ENCODE measurements around the gene G3BP2.

The G3BP2 gene

DNA sequence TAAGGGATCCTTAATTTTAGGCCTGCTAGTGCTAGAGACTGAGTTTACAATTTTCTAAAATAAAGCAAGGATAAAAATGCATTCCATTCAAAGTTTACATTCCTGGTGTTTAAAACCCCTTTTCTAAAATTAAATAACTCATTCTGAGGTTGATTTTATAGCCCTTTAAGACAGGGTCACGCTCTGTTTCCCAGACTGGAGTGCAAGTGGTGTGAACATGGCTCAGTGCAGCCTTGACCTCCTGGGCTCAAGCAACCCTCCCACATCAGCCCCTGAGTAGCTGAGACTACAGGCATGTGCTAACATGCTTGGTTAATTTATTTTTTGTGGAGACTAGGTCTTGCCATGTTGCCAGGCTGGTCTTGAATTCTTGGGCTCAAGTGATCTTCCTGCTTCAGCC lies 36.0 kb downstream of the G3BP2 start:
- no peaks in the 10 kb centered on the region for H3K4me1 Mint-ChIP-seq
- H3K9me3 Mint-ChIP-seq: no peaks in the 10 kb centered on the region
- H3K4me3 Mint-ChIP-seq: no peak overlapping the region
- ATAC-seq: no peak
- DNase-seq (ENCODE audit: low spot score in 2 of 2): no peak
- peaks cover 39% of the 10 kb centered on the region for H3K36me3 Mint-ChIP-seq
- peak overlapping the region; percentile 49 for H3K27ac Mint-ChIP-seq

DNA sequence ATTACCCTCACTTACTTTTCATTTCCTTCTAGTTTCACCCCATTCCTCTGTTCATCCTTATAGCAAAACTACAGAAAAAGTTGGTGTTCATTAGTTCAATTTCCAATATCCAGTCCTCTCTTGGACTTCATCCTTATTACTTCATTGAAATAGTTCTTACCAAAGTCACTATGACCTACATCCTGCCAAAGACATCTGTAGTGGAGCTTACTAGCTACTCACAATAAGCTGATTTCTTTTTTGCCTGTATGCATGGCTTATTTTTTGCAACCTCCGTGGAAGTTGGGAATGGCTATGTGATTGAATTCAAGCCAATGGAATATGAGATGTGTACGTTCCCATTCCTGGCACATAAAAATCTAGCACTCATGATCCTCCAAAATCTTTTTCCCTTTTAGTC lies 38.3 kb downstream of the G3BP2 start:
- ATAC-seq (no peak), DNase-seq (ENCODE audit: low spot score in 2 of 2) (no peak)
- H3K4me1 Mint-ChIP-seq: peaks cover 8% of the 10 kb centered on the region
- H3K9me3 Mint-ChIP-seq: no peaks in the 10 kb centered on the region
- peaks cover 16% of the 10 kb centered on the region for H3K36me3 Mint-ChIP-seq
- H3K4me3 Mint-ChIP-seq: no peak overlapping the region
- H3K27ac Mint-ChIP-seq: no peak overlapping the region

DNA sequence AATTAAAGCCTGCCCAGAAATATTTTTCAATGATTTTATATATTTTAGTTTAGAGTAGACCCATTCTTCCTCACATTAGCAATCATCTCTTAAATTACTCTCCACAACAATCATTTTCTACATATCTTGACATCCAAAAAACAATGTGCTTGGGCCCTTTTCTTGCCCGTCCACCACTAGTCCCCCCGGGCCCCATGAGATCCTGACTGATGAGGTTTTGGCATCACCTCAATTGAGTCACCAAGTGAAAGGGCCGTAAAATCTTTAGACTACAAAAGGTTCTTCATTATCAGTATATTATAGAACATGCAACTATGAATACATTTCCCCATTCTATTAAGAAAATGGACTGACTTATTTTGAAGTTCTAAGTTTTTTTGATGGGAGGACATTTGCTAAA lies 38.9 kb downstream of the G3BP2 start:
- Mint-ChIP-seq H3K36me3 (peaks cover 12% of the 10 kb centered on the region), H3K4me1 (peaks cover 8% of the 10 kb centered on the region), H3K27ac (no peak overlapping the region), H3K9me3 (no peaks in the 10 kb centered on the region), H3K4me3 (no peak overlapping the region)
- DNase-seq (ENCODE audit: low spot score in 2 of 2) (no peak), ATAC-seq (no peak)

DNA sequence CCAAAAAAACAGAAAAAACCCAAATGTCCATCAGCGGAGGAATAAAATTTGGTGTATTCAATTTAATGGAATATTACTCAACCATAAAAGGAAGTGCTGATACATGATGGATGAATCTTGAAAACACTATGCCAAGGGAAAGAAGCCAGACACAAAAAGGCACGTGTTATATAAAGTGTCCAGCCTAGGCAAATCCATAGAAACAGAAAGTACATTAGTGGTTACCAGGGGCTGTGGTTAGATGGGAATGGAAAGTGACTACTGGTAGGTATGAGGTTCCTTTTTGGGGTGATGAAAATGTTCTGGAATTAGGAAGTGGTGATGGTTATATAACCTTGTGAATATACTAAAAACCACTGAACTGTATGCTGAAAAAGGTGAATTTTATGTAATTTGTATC lies 39.4 kb downstream of the G3BP2 start:
- H3K4me3 Mint-ChIP-seq: no peak overlapping the region
- no peak overlapping the region for H3K27ac Mint-ChIP-seq
- no peaks in the 10 kb centered on the region for H3K9me3 Mint-ChIP-seq
- H3K4me1 Mint-ChIP-seq: peaks cover 8% of the 10 kb centered on the region
- ATAC-seq: no peak
- DNase-seq (ENCODE audit: low spot score in 2 of 2): no peak
- peaks cover 9% of the 10 kb centered on the region for H3K36me3 Mint-ChIP-seq

DNA sequence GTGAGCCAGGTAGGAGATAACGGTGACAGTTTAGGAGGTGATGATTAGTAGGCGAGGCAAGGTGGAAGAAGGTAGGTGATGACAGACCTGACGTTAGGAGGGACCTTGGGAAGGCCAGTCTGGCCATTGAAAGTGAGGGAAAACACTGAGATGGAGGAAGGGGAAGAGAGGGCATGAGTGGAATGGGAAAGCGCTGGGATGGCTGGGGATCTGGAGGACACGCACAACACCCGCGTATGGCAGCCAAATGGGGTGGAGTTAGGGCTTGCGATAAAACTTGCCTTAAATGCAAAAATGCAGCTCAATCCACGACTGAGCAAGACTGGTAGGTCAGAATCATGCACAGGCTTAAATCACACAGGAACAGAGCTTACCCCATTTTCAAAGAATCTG lies 42.3 kb downstream of the G3BP2 start:
- no peak for DNase-seq (ENCODE audit: low spot score in 2 of 2)
- H3K27ac Mint-ChIP-seq: peak overlapping the region; percentile 84
- peak overlapping the region; percentile 83 for H3K4me3 Mint-ChIP-seq
- no peak for ATAC-seq
- peaks cover 8% of the 10 kb centered on the region for H3K4me1 Mint-ChIP-seq
- H3K9me3 Mint-ChIP-seq: no peaks in the 10 kb centered on the region
- no peaks in the 10 kb centered on the region for H3K36me3 Mint-ChIP-seq

DNA sequence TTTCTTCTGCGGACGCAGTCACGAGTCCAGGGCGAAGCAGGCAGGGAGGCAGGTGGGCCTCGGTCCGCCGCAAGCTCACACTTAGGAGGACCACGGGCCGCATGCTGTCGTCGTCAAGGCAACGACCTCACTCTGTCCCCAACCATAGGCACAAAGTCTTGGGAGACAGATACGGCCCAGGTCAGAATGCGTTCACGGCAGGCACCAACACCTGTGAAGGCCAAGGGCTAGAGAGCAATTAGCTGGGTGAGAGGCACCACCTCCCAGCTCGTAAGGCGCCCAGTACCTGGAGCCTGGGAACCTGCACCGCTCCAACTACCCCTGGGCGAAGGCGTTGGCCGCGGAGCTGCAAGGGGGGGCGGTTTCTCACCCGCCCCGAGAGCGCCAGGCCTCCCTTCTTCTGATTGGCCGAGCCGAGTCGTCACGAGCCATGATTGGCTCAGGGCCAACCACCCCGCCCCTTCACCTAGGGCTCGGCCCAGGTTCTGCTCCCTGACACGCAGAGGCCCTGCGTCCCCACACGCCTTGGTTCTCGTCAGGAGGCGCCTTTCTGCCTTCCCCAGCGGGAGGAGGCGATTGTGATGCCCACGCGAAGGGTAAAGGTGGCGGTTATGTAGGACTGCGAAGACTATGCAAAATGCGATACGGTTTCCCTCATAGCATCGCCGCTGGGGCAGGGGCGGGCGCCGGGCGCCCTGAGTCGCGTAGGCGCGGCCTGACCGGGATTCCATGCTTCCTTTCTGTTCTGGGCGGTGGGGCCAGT lies 42.9 kb downstream of the G3BP2 start, which contains the start of gene CDKL2:
Gene CDKL2, minus strand, starts transcription at position 355 of the 763 bp plus-strand sequence. CDS start 4,540 bp downstream, outside the sequence.
- peak within 1 kb of the TSS; percentile 84 for H3K27ac Mint-ChIP-seq
- H3K36me3 Mint-ChIP-seq: no peaks in the 10 kb centered on the region
- H3K4me1 Mint-ChIP-seq: peaks cover 8% of the 10 kb centered on the region
- DNase-seq (ENCODE audit: low spot score in 2 of 2): peak; percentile 83 to 94
- H3K4me3 Mint-ChIP-seq: peak within 1 kb of the TSS; percentile 83
- no peaks in the 10 kb centered on the region for H3K9me3 Mint-ChIP-seq
- peak; percentile 99 for ATAC-seq

DNA sequence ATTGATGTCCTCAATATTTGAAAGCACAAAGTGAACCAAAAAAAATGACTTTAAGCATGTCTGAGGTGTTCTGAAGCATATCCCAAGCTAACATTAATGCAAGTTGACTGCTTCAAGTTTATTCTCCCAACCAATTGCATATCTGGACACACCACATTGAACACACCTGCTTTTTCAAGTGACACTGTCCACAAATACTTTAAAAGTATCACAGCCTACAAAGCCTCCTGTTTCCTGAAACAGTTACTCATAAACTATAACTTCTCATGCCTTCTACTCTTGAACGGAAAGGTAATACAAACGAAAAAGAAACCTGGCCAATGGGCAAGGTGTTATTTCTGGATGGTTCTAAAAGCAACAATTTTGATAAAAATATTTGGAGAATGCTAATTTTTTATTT lies 44.0 kb downstream of the G3BP2 start:
- H3K36me3 Mint-ChIP-seq: no peaks in the 10 kb centered on the region
- H3K4me3 Mint-ChIP-seq: peak overlapping the region; percentile 83
- ATAC-seq (no peak), DNase-seq (ENCODE audit: low spot score in 2 of 2) (no peak)
- peaks cover 8% of the 10 kb centered on the region for H3K4me1 Mint-ChIP-seq
- H3K27ac Mint-ChIP-seq: no peak overlapping the region
- H3K9me3 Mint-ChIP-seq: no peaks in the 10 kb centered on the region

DNA sequence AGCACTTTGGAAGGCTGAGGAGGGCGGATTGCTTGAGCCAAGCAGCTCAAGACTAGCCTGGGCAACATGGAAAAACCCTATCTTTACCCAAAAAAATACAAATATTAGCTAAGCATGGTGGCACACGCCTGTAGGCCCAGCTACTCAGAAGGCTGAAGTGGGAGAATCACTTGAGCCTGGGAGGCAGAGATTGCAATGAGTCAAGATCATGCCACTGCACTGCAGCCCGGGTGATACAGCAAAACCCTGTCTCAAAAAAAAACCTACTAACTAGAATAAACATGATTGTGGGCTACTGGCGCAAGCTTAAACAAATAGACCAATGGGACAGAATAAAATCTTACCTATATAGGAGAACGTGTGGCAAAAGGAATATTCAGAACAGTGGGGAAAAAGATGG lies 50.2 kb downstream of the G3BP2 start:
- Mint-ChIP-seq H3K9me3 (no peaks in the 10 kb centered on the region), H3K4me1 (no peaks in the 10 kb centered on the region), H3K4me3 (no peak overlapping the region), H3K27ac (no peak overlapping the region), H3K36me3 (no peaks in the 10 kb centered on the region)
- ATAC-seq: no peak
- no peak for DNase-seq (ENCODE audit: low spot score in 2 of 2)

DNA sequence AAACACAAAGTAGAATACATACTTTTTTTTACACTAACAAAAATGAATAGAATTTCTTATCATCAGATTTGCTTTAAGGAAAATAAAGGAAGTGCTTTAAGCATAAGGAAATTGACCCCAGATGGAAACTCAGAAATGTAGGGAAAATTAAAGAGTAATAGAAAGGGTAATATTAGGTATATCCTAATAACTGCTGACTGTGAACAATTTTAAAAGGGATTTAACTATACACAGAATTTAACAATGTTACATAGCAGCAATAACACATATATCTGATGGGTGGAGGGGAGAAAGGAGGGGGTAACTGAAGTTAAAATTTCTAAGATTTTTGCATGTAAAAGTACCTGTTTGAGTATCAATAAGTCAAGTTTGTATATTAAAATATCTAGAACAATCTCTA lies 51.5 kb downstream of the G3BP2 start:
- no peaks in the 10 kb centered on the region for H3K36me3 Mint-ChIP-seq
- no peaks in the 10 kb centered on the region for H3K9me3 Mint-ChIP-seq
- DNase-seq (ENCODE audit: low spot score in 2 of 2) (no peak), ATAC-seq (no peak)
- H3K4me1 Mint-ChIP-seq: no peaks in the 10 kb centered on the region
- H3K4me3 Mint-ChIP-seq: no peak overlapping the region
- no peak overlapping the region for H3K27ac Mint-ChIP-seq

DNA sequence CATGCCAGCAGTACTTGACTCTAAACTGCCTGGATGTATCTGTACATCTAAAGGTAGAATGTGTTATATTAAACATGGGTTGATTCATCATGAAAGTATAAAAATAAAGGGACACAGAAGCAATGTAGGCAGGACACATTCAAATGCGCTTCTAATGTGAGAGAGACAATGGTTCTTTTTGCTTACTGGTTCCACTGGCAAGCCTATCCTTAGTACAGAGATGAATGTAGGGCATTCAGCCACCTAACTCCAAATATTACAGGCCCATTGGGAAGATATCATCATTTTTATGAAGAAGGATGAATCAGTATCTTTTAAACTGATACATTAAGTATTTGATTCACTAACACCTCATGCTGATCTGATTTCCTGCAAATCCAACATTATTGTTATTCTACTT lies 60.9 kb downstream of the G3BP2 start:
- no peak for DNase-seq (ENCODE audit: low spot score in 2 of 2)
- H3K4me1 Mint-ChIP-seq: no peaks in the 10 kb centered on the region
- H3K9me3 Mint-ChIP-seq: no peaks in the 10 kb centered on the region
- no peak for ATAC-seq
- H3K36me3 Mint-ChIP-seq: no peaks in the 10 kb centered on the region
- H3K27ac Mint-ChIP-seq: no peak overlapping the region
- H3K4me3 Mint-ChIP-seq: no peak overlapping the region

DNA sequence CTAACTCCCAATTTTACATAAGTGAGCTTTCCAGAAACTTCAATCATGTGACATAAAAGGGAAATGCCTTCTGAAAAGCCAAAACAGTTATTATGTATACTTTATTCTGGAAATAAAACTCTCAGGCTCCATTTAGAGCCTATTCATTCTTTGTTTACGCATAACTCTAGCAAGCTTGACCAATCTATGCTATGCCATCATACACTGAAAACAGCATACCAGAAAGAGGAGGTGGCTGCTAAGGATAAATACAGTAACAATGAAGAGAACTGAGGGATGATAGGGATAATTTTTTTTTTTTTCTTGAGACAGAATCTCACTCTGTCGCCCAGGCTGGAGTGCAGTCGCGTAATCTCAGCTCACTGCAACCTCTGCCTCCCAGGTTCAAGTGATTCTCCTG lies 67.3 kb downstream of the G3BP2 start:
- Mint-ChIP-seq H3K36me3 (no peaks in the 10 kb centered on the region), H3K27ac (no peak overlapping the region), H3K9me3 (no peaks in the 10 kb centered on the region), H3K4me3 (no peak overlapping the region), H3K4me1 (no peaks in the 10 kb centered on the region)
- no peak for ATAC-seq
- DNase-seq (ENCODE audit: low spot score in 2 of 2): no peak

DNA sequence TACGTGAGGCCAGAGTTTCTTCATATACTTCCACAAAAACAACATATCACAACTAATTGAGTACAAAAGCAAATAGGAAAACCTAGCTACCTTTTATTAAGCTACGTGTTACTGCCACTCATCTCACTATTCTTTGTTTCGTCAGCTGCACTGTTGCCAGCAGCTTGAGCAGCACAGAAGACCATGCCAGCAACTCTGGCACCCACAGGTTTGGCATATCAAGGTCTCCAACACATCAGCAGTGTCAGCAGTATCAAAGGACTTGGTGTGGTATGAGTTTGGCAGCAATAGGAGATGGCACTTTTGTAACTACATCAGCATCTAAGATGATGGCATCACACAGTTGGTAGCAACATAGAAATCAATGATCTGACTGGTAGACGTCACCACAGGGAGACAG lies 73.6 kb downstream of the G3BP2 start:
- no peak for DNase-seq (ENCODE audit: low spot score in 2 of 2)
- Mint-ChIP-seq H3K36me3 (peaks cover 4% of the 10 kb centered on the region), H3K27ac (no peak overlapping the region), H3K4me3 (no peak overlapping the region), H3K4me1 (no peaks in the 10 kb centered on the region), H3K9me3 (no peaks in the 10 kb centered on the region)
- ATAC-seq: no peak

DNA sequence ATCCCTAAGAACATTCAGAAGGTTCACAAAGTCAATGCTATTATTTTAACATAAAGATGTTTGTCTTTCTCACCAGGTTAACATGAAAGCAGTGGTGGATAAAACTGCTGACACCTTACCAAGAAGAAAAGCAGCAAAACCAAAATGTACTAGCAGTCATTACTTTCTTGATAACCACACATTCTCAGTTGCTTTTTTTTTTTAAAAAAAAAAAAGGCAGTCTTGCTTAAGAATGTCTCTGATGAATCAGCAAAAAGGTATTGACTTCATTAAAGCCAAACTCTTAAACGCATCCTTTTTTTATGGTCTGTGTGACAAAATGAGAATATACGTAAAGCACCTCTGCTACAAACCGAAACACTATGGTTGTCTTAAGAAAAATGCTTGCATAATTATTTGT lies 74.8 kb downstream of the G3BP2 start:
- no peak overlapping the region for H3K27ac Mint-ChIP-seq
- peaks cover 4% of the 10 kb centered on the region for H3K36me3 Mint-ChIP-seq
- no peak for DNase-seq (ENCODE audit: low spot score in 2 of 2)
- H3K4me3 Mint-ChIP-seq: no peak overlapping the region
- H3K9me3 Mint-ChIP-seq: no peaks in the 10 kb centered on the region
- no peaks in the 10 kb centered on the region for H3K4me1 Mint-ChIP-seq
- ATAC-seq: peak; percentile 93

DNA sequence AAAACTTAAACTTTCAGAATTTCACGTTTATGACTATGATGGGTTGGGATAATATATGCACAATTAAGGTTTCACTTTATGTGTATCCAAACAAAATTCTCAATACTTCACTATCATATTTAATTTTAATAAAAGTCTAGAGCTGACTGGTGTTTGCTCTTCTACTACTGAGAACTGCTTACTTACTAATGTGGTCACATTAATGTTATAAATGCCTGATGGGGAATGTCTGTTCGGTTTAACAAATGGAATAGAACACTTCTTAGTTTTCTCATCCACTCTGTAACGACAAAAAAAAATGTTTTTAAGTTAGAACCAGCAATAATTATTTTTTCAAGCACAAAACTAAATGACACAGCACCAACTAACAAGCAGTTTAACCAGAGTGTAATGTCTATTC lies 77.2 kb downstream of the G3BP2 start:
- ATAC-seq: no peak

DNA sequence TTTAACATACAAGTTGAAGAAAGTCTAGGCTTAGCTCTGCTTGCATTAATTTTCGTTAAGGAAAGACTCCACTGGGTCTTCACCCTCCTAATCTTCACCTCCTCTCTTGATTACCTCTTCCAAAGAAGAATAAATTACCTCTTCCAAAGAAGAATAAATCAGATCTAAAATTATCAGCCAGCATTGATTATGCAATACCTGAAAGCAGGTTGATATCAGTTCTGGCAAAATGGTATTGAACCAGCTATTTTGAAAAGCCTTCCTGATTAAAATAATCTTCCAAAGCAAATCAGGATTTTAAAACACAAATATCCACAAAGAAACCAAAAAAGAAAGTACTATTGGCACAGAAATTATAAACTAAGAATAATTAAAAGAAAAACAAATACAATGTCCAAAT lies 79.8 kb downstream of the G3BP2 start:
- H3K4me1 Mint-ChIP-seq: no peaks in the 10 kb centered on the region
- peaks cover 4% of the 10 kb centered on the region for H3K36me3 Mint-ChIP-seq
- no peak for ATAC-seq
- H3K9me3 Mint-ChIP-seq: no peaks in the 10 kb centered on the region
- no peak overlapping the region for H3K27ac Mint-ChIP-seq
- no peak for DNase-seq (ENCODE audit: low spot score in 2 of 2)
- no peak overlapping the region for H3K4me3 Mint-ChIP-seq

More for the DNA sequence above, 77.2 kb downstream of the G3BP2 start:
- H3K4me3 Mint-ChIP-seq: no peak overlapping the region
- no peak for DNase-seq (ENCODE audit: low spot score in 2 of 2)
- no peaks in the 10 kb centered on the region for H3K9me3 Mint-ChIP-seq
- peaks cover 4% of the 10 kb centered on the region for H3K36me3 Mint-ChIP-seq
- H3K4me1 Mint-ChIP-seq: no peaks in the 10 kb centered on the region
- no peak overlapping the region for H3K27ac Mint-ChIP-seq

All from stimulated activated effector memory CD8-positive, alpha-beta T cell treated with anti-CD3 and anti-CD28 coated beads, Interleukin-12 subunit alpha, Interleukin-12 subunit beta, amount 100 ng/mL, for 72 hours (primary cell).